SK-N-SH (cell line): ENCODE data around the gene RNASET2.

Experiments
- CHD2 ChIP-seq: fragments of 150-350 bp; IDR thresholded peaks from 2 replicates; pipeline ENCODE4 v1.6.1; 2018; ENCODE audit warnings: low read length; ENCODE audit not compliant: partially characterized antibody
- CTCF ChIP-seq: fragments of 200-600 bp; sonication (generic); IDR thresholded peaks from 2 replicates; pipeline ENCODE4 v1.6.1; 2017; ENCODE audit warnings: antibody characterized with exemption, mild to moderate bottlenecking, moderate library complexity
- EP300 ChIP-seq, 2 experiments: IDR thresholded peaks; 2 replicates each; pipeline versions ENCODE4 v1.4.0 to v1.6.1; 2012; ENCODE audit warnings: borderline replicate concordance in 1 of 2, low read depth in 1 of 2, low read length in 1 of 2
- FOXM1 ChIP-seq: IDR thresholded peaks from 2 replicates; pipeline ENCODE4 v1.4.0; 2012; ENCODE audit warnings: low read depth, mild to moderate bottlenecking
- JUND ChIP-seq: IDR thresholded peaks from 2 replicates; pipeline ENCODE4 v1.4.0; 2012
- MAX ChIP-seq: IDR thresholded peaks from 2 replicates; pipeline ENCODE4 v1.4.0; 2012; ENCODE audit warnings: low read depth
- MEF2A ChIP-seq: IDR thresholded peaks from 2 replicates; pipeline ENCODE4 v1.4.0; 2012; ENCODE audit warnings: low read depth, borderline replicate concordance
- NFIC ChIP-seq: IDR thresholded peaks from 2 replicates; pipeline ENCODE4 v1.4.0; 2012; ENCODE audit warnings: borderline replicate concordance
- POLR2AphosphoS5 ChIP-seq: IDR thresholded peaks from 2 replicates; pipeline ENCODE4 v1.6.1; 2012; ENCODE audit warnings: low read depth, low read length
- RFX5 ChIP-seq: IDR thresholded peaks from 2 replicates; pipeline ENCODE4 v1.6.1; 2012; ENCODE audit warnings: mild to moderate bottlenecking, improper control_type of control experiment, low read length
- TAF1 ChIP-seq: IDR thresholded peaks from 2 replicates; pipeline ENCODE4 v1.6.1; 2012; ENCODE audit warnings: low read depth, mild to moderate bottlenecking, low read length, moderate library complexity, borderline replicate concordance
- USF1 ChIP-seq: IDR thresholded peaks from 2 replicates; pipeline ENCODE4 v1.4.0; 2012; ENCODE audit warnings: low read depth, borderline replicate concordance
- YY1 ChIP-seq: IDR thresholded peaks from 2 replicates; pipeline ENCODE4 v1.4.0; 2012; ENCODE audit warnings: low read depth, mild to moderate bottlenecking
- ZBTB33 ChIP-seq: IDR thresholded peaks from 2 replicates; pipeline ENCODE4 v1.4.0; 2012; ENCODE audit warnings: low read depth, borderline replicate concordance

- TF ChIP-seq CTCF (no peak), EP300 (IDR thresholded peaks at IDR 0.05; ENCODE audit: borderline replicate concordance in 1 of 2, low read depth in 1 of 2, low read length in 1 of 2) (no peak), MEF2A (no peak), MAX (no peak), TAF1 (no peak), USF1 (no peak), FOXM1 (no peak), POLR2AphosphoS5 (no peak), YY1 (no peak), JUND (no peak), NFIC (no peak), CHD2 (no peak), RFX5 (no peak), ZBTB33 (no peak)
These were observed 14.9 kb upstream of the RNASET2 start for GRCh38 chr6:166971271-166971670.
